ENCODE results near the gene ATP11C.
"Not testable (repeated sequence)": the region's sequence is repeated elsewhere in the genome, so short reads cannot be mapped to it uniquely, and the experiment has no call there.

The ATP11C gene

DNA sequence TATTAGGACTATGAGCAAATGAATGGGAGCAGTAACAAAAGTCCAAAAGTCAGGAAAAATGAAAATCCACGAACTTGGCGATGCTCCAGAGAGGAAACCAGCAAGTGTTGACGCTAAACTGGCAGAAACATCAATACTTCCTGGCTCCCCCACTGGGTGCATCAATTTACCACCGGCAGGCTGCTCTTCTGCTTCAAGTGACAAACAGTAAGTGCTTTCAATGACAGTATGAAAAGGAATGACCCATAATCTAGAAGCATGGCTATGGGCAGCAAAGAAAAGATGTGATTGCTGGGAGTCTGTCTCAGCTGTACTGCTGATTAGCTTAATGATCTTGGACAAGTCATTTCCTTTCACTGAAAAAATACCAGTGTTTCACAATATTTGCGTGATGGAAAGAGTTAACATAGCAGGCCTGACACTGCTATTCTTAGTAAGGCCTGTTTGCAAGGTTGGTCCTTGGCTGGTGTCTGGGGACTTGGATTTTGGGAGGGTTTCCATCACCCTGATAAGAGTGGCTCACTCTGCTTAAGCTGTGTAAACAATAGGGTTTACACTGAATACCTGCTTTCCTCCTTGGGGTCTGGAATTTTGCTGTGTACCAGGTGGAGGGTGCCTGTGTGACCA lies 8.7 kb downstream of the ATP11C start:
- DNase-seq (ENCODE audit: low spot score), result no peak

DNA sequence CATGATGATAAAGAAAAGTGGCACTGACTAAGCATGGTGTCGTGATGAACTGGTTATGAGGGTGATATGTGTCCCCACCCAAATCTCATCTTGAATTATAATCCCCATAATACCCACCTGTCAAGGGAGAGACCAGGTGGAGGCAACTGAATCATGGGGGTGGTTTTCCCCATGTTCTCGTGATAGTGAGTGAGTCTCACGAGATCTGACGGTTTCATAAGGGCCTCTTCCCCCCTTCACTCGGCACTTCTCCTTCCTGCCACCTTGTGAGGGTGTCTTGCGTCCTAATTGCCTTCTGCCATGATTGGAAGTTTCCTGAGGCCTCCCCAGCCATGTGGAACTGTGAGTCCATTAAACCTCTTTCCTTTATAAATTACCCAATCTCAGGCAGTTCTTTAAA lies 11.7 kb downstream of the ATP11C start:
- DNase-seq (ENCODE audit: low spot score), result not testable (repeated sequence)

- DNase-seq (ENCODE audit: low spot score), result no peak
Measured at GRCh38 chrX:139920316-139920715, 12.5 kb downstream of the ATP11C start.

GRCh38 chrX:139914421-139914820 lies 18.4 kb downstream of the ATP11C start:
- no peak for DNase-seq (ENCODE audit: low spot score)

DNA sequence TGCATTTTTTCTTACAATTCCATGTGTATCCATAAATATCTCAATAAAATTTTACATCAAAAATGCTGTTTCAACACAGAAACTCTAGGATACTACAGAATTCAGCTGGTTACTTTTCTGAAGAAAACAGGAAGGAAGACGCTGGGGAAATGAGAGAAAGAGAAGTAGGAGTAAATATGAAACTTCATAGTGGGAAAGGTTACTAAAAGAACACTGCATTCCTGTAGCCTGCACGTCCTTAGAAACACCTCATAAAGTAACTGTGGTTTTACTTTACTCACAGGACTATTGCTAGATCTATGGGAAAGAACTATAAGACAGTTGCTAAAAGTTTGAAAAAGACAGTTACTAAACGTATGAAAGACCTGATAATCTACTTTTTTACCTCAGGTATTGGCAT lies 23.1 kb downstream of the ATP11C start:
- no peak for DNase-seq (ENCODE audit: low spot score)

DNA sequence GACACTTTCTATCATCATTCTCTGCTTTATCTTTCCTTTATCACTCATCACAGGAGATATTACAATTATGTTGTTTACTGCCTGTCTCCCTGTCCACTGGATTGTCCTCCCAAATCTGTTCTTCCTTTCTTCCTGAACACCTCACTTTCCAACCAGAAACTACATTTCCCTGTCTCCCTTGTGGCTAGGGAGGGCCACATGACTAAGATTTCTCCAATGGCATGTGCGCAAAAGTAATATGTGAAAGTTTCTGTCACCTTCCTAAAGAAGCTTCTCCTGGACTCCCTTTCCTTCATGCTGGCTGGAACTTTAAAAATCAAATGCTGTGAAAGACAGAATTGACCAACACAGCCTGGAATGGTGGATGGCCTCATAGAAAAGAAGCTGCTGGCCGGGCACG lies 25.8 kb downstream of the ATP11C start:
- no peak for DNase-seq (ENCODE audit: low spot score)

GRCh38 chrX:139905743-139906142 lies 27.1 kb downstream of the ATP11C start:
- DNase-seq (ENCODE audit: low spot score), result no peak

GRCh38 chrX:139905051-139905450 lies 27.8 kb downstream of the ATP11C start:
- DNase-seq (ENCODE audit: low spot score), result no peak

DNA sequence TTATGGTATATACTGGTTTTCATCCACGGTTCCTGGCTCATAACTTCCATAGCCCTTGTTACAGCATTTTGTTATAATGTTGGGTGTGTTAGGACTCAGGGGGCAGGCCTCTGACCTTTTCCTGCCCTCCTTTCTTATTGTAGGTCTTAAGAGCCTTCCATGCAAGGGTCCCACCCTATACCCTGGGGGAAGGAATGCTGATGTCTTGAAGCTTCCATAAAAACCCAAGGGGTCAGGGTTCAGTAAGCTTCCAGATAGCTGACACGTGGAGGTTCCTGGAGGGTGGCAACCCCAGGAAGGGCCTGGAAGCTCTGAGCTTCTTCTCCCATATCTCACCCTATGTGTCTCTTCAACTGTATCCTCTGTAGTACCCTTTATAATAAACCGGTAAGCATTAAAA lies 29.6 kb downstream of the ATP11C start:
- no peak for DNase-seq (ENCODE audit: low spot score)

- DNase-seq (ENCODE audit: low spot score), result no peak
Measured at GRCh38 chrX:139902559-139902958, 30.3 kb downstream of the ATP11C start.

DNA sequence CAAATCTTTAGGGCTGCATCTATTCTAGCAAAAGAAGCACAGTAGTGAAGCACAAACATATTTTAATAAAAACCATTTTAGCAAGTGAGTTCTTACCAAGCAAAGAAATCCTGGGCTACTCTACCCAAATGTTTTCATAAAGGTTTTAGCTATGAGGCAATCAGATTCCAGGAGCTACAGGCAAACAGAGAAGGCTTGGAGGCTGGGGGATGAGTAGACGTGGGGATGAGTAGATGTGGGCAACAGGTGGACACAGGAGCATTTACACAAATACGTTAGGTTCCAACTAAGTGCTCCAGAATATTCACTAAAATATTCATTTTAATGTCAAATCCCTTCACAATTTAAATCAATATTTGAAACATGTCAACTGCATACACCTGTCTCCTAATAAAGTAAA lies 34.5 kb downstream of the ATP11C start:
- DNase-seq (ENCODE audit: low spot score), result no peak

DNA sequence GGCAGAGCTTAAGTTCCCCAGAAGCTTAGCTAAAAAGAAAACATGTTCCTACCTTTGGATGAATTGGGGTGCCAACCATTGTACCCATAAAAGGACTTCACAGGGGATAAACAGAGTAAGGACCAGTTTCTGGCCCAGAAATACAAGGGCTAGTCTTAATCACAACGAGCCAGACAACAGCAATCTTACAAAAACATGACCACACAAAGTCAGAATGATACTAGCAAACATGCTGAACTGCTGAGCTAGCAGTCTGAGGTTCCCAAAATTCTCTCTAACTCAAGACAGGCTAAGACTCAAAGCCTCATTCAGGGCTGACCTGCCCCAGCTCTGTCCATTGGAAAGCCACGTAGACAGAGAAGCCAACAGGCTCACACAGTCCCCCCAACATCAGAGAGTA lies 40.3 kb downstream of the ATP11C start:
- no peak for DNase-seq (ENCODE audit: low spot score)

- DNase-seq (ENCODE audit: low spot score), result peak; percentile 45
Measured at GRCh38 chrX:139890991-139891700, 41.7 kb downstream of the ATP11C start.

- DNase-seq (ENCODE audit: low spot score), result peak; percentile 19
Measured at GRCh38 chrX:139889760-139890159, 43.1 kb downstream of the ATP11C start.

DNA sequence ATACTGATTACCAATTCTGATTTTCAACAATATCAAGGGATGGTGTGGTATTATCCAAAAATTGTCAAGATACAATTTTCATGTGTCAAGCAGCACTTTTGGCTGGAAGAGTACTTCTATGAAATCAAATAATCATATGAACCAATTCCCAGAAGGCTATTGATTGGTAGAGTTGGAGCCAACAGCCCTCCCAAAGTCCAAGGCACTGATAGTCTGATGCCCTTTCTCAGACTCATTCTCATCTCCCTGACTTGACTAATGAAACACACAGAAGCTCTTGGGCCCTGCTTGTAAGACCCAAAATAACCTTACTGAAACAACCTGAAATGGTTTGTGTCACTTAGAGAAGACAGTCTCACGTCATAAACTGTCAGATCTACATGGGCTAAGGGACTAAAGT lies 48.9 kb downstream of the ATP11C start:
- DNase-seq (ENCODE audit: low spot score), result no peak

DNA sequence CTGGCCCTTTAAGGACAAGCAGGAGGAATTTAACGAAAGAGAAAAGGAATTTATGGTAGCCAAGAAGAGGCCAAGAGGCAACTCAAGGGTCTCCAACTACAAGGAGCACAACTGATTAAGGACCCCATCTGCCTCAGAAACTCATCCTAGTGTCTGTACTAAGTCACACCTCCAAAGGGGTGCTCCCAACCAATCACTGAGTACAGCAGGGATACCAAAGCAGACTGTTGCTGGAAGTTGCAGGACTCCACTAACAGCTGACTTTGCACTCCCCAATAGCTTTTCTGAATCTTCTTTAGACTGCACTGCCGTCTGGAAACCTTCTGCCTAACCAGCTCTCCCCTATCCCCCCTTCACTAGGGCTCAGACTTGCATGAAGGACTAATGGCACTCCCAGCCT lies 50.6 kb downstream of the ATP11C start:
- DNase-seq (ENCODE audit: low spot score), result no peak

- peak; percentile 74 for DNase-seq (ENCODE audit: low spot score)
Measured at GRCh38 chrX:139881572-139881971, 51.3 kb downstream of the ATP11C start.

GRCh38 chrX:139881130-139881529 lies 51.7 kb downstream of the ATP11C start:
- DNase-seq (ENCODE audit: low spot score), result peak; percentile 22

DNA sequence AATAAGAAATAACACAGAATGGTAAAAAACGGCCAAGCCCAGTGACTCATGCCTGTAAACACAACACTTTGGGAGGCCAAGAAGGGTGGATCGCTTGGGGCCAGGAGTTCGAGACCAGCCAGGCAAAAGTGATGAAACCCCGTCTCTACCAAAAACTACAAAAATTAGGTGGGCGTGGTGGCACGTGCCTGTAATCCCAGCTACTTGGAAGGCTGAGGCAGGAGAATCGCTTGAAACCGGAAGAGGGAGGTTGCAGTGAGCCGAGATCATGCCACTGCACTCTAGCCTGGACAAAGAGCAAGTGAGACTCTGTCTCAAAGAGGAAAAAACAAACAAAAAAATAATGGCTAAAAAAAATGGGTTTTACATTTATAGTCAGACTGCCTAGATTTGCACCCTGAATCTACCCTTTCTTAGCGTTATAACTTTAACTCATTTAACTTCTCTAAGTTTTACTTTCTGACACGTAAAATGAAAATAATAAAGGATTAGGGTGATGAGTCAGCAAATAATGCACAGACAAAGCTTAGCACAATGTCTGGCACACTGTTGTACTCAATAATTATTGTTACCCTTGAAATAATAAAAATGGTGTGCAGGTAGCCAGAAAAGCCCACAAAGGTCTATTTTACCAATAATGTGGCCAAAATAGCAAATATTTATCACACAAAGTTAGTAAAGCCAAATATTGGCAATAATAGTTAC lies 55.0 kb downstream of the ATP11C start:
- DNase-seq (ENCODE audit: low spot score), result no peak

DNA sequence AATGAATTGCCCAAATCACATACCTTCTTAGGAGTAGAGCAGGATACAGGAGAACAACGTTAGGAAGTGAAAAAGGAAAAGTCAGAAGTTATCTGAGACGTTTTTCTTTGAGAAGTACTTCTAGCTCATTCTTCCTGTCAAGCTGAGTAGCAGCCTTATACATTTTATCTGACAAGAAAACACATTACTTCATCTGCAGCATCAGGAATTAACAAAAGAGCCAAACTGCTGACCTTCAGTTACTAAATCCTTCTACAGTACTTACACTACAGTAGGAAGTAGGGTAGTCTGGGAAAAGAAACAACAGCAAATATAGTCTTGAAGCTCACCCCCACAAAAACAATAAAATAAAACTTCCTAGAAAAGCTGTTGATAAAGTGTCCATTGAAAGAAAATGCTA lies 57.0 kb downstream of the ATP11C start:
- DNase-seq (ENCODE audit: low spot score), result no peak

GRCh38 chrX:139869796-139870195 lies 63.1 kb downstream of the ATP11C start:
- DNase-seq (ENCODE audit: low spot score), result no peak

- DNase-seq (ENCODE audit: low spot score), result no peak
Measured at GRCh38 chrX:139864640-139865039, 68.2 kb downstream of the ATP11C start.

DNA sequence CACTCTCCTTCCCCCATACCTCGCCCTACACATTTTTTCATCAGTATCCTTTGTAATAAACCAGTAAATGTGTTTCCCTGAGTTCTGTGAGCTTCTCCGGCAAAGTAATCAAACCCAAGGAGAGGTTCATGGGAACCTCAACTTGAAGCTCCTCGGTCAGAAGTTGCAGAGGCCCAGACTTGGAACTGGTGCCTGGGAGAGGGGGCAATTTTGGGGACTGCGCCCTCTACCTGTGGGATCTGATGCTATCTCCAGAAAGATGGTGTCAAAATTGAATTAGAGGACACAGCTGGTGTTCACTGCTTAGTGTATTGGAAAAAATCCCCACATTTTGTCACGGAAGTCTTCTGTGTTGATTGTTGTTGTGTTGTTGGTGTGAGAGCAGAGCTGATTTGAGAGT lies 70.6 kb downstream of the ATP11C start:
- no peak for DNase-seq (ENCODE audit: low spot score)
